GM21423 (cell line): ENCODE measurements around the gene LIFR.
"Not testable (repeated sequence)": the region's sequence is repeated elsewhere in the genome, so short reads cannot be mapped to it uniquely, and the experiment has no call there.

Source experiments
- ATAC-seq: cut with Tn5 transposase; IDR thresholded peaks from one replicate; pipeline ENCODE4 v1.9.1; 2021; ENCODE audit warnings: mild to moderate bottlenecking, moderate library complexity; ENCODE audit not compliant: unreplicated experiment

The LIFR gene

GRCh38 chr5:38524022-38524421, 32.4 kb downstream of the LIFR start:
- no peak for ATAC-seq

GRCh38 chr5:38519476-38519875, 37.0 kb downstream of the LIFR start:
- ATAC-seq: no peak

GRCh38 chr5:38518341-38518740, 38.1 kb downstream of the LIFR start:
- no peak for ATAC-seq

GRCh38 chr5:38516649-38517048, 39.8 kb downstream of the LIFR start:
- not testable (repeated sequence) for ATAC-seq

GRCh38 chr5:38515646-38516045, 40.8 kb downstream of the LIFR start:
- ATAC-seq: no peak

- no peak for ATAC-seq
Measured at GRCh38 chr5:38515092-38515491, 41.4 kb downstream of the LIFR start.

- no peak for ATAC-seq
Measured at GRCh38 chr5:38509185-38509584, 47.3 kb downstream of the LIFR start.

GRCh38 chr5:38506302-38506701, 50.1 kb downstream of the LIFR start:
- no peak for ATAC-seq

GRCh38 chr5:38500573-38501260, 55.7 kb downstream of the LIFR start:
- no peak for ATAC-seq

- ATAC-seq: no peak
Measured at GRCh38 chr5:38497946-38498345, 58.5 kb downstream of the LIFR start.

- ATAC-seq: no peak
Measured at GRCh38 chr5:38494763-38495162, 61.7 kb downstream of the LIFR start.

- ATAC-seq: no peak
Measured at GRCh38 chr5:38494175-38494574, 62.3 kb downstream of the LIFR start.

GRCh38 chr5:38483805-38484398, 72.5 kb downstream of the LIFR start:
- ATAC-seq: no peak

GRCh38 chr5:38479315-38479904, 77.0 kb downstream of the LIFR start:
- no peak for ATAC-seq

- no peak for ATAC-seq
Measured at GRCh38 chr5:38478878-38479277, 77.6 kb downstream of the LIFR start.

- no peak for ATAC-seq
Measured at GRCh38 chr5:38478166-38478565, 78.3 kb downstream of the LIFR start.

GRCh38 chr5:38473008-38473407, 83.4 kb downstream of the LIFR start:
- ATAC-seq: no peak

GRCh38 chr5:38472541-38472940, 83.9 kb downstream of the LIFR start:
- no peak for ATAC-seq

GRCh38 chr5:38471709-38472108, 84.7 kb downstream of the LIFR start:
- no peak for ATAC-seq

- ATAC-seq: no peak
Measured at GRCh38 chr5:38469707-38470267, 86.7 kb downstream of the LIFR start.

GRCh38 chr5:38468978-38469706, 87.3 kb downstream of the LIFR start:
- no peak for ATAC-seq
